ENCODE data around the gene TTC39C. TPM values are rescaled to one million over a fixed set of nuclear protein-coding genes. Genes with fewer than 3 reads are reported as not detected.

The TTC39C gene
- total RNA-seq, 1 donor from 2014 or later, result 68.4 TPM

- DNase-seq, result no peak
- intact Hi-C loops (cut with micrococcal nuclease), result loop anchor here (5.0 kb wide), 1 partner anchor 288 kb away; no protein-coding TSS in a partner anchor
Observed at GRCh38 chr18:24114924-24115549, 100.5 kb downstream of the TTC39C start.

GRCh38 chr18:24115628-24116027 lies 101.1 kb downstream of the TTC39C start:
- Mint-ChIP-seq H3K4me3 (no peak overlapping the region), H3K27ac (peak overlapping the region; percentile 22), H3K27me3 (no peaks in the 10 kb centered on the region), H3K9me3 (no peaks in the 10 kb centered on the region), H3K4me1 (peaks cover 9% of the 10 kb centered on the region), H3K36me3 (ENCODE audit: low read depth) (peaks cover 53% of the 10 kb centered on the region)
- no peak for TF ChIP-seq CTCF (IDR thresholded peaks at IDR 0.05)
- ATAC-seq (ENCODE audit: low read depth) (no peak), DNase-seq (no peak)
- intact Hi-C loops (cut with micrococcal nuclease), result loop anchor here (5.0 kb wide), 1 partner anchor 288 kb away; no protein-coding TSS in a partner anchor
- ChIA-PET CTCF (no interaction called here), POLR2A (interaction anchor here (0.6 kb wide), 1 partner anchor 56 kb away, joined by 7 read pairs; no protein-coding TSS in a partner anchor)

More at GRCh38 chr18:24114924-24115549, 100.5 kb downstream of the TTC39C start:
- Mint-ChIP-seq H3K4me1 (peaks cover 9% of the 10 kb centered on the region), H3K9me3 (no peaks in the 10 kb centered on the region), H3K27ac (no peak overlapping the region), H3K4me3 (no peak overlapping the region), H3K27me3 (no peaks in the 10 kb centered on the region), H3K36me3 (ENCODE audit: low read depth) (peaks cover 48% of the 10 kb centered on the region)
- no peak for ATAC-seq (ENCODE audit: low read depth)
- no peak for TF ChIP-seq CTCF (IDR thresholded peaks at IDR 0.05)
- POLR2A ChIA-PET, result interaction anchor here (0.6 kb wide), 1 partner anchor 57 kb away, joined by 7 read pairs; no protein-coding TSS in a partner anchor
- CTCF ChIA-PET, result interaction anchor here (0.8 to 1.1 kb wide), 2 partner anchors 277 to 493 kb away, joined by 3 to 4 read pairs; no protein-coding TSS in a partner anchor

- intact Hi-C loops (cut with micrococcal nuclease), result loop anchor here (1.0 to 5.0 kb wide), 8 partner anchors 105 to 1320 kb away; partner anchors contain the start of gene TTC39C
- CTCF ChIA-PET, result interaction anchor here (0.8 to 3.2 kb wide), 7 partner anchors 48 to 499 kb away, joined by 3 to 13 read pairs (median 4); no protein-coding TSS in a partner anchor
- no peaks in the 10 kb centered on the region for H3K9me3 Mint-ChIP-seq
- peaks cover 9% of the 10 kb centered on the region for H3K4me1 Mint-ChIP-seq
- peaks cover 65% of the 10 kb centered on the region for H3K36me3 Mint-ChIP-seq (ENCODE audit: low read depth)
- no peak overlapping the region for H3K4me3 Mint-ChIP-seq
- H3K27me3 Mint-ChIP-seq, result no peaks in the 10 kb centered on the region
- ATAC-seq (ENCODE audit: low read depth), result peak; percentile 77
- POLR2A ChIA-PET, result interaction anchor here (0.6 kb wide), 1 partner anchor 219 kb away, joined by 4 read pairs; no protein-coding TSS in a partner anchor
- peak; percentile 40 for DNase-seq
- H3K27ac Mint-ChIP-seq, result no peak overlapping the region
- no peak for TF ChIP-seq CTCF (IDR thresholded peaks at IDR 0.05)
Observed at GRCh38 chr18:24118750-24119577, 104.4 kb downstream of the TTC39C start.

- Mint-ChIP-seq H3K4me3 (no peak overlapping the region), H3K9me3 (no peaks in the 10 kb centered on the region), H3K27me3 (no peaks in the 10 kb centered on the region), H3K4me1 (peaks cover 1% of the 10 kb centered on the region), H3K27ac (no peak overlapping the region), H3K36me3 (ENCODE audit: low read depth) (peaks cover 65% of the 10 kb centered on the region)
- ATAC-seq (ENCODE audit: low read depth) (no peak), DNase-seq (no peak)
- TF ChIP-seq CTCF (IDR thresholded peaks at IDR 0.05), result no peak
- intact Hi-C loops (cut with micrococcal nuclease), result no loop called here
- ChIA-PET POLR2A (no interaction called here), CTCF (interaction anchor here (1.7 to 3.2 kb wide), 2 partner anchors 202 to 499 kb away, joined by 9 to 13 read pairs; no protein-coding TSS in a partner anchor)
Observed at GRCh38 chr18:24120676-24121075, 106.1 kb downstream of the TTC39C start.

GRCh38 chr18:24121625-24122024 lies 107.1 kb downstream of the TTC39C start:
- Mint-ChIP-seq H3K4me3 (no peak overlapping the region), H3K27me3 (no peaks in the 10 kb centered on the region), H3K4me1 (no peaks in the 10 kb centered on the region), H3K27ac (no peak overlapping the region), H3K9me3 (no peaks in the 10 kb centered on the region), H3K36me3 (ENCODE audit: low read depth) (peaks cover 63% of the 10 kb centered on the region)
- POLR2A ChIA-PET, result no interaction called here
- CTCF ChIA-PET, result no interaction called here
- no peak for TF ChIP-seq CTCF (IDR thresholded peaks at IDR 0.05)
- DNase-seq (no peak), ATAC-seq (ENCODE audit: low read depth) (no peak)
- intact Hi-C loops (cut with micrococcal nuclease), result no loop called here
